GM19324 (cell line): ENCODE results near the gene FIG4.
"Not testable (repeated sequence)": the region's sequence is repeated elsewhere in the genome, so short reads cannot be mapped to it uniquely, and the experiment has no call there.

Source experiments
- ATAC-seq: cut with Tn5 transposase; IDR thresholded peaks from one replicate; pipeline ENCODE4 v1.9.1; 2021; ENCODE audit warnings: mild to moderate bottlenecking, moderate library complexity; ENCODE audit not compliant: unreplicated experiment, low FRiP score

The FIG4 gene

GRCh38 chr6:109747221-109747620 lies 56.1 kb downstream of the FIG4 start:
- no peak for ATAC-seq

- no peak for ATAC-seq
Measured at GRCh38 chr6:109759098-109759955, 68.2 kb downstream of the FIG4 start.

GRCh38 chr6:109760208-109760607 lies 69.1 kb downstream of the FIG4 start:
- ATAC-seq: no peak

GRCh38 chr6:109762166-109762565 lies 71.1 kb downstream of the FIG4 start:
- no peak for ATAC-seq

GRCh38 chr6:109762769-109763441 lies 71.8 kb downstream of the FIG4 start:
- ATAC-seq: no peak

- ATAC-seq: no peak
Measured at GRCh38 chr6:109766167-109766566, 75.1 kb downstream of the FIG4 start.

- ATAC-seq: no peak
Measured at GRCh38 chr6:109767961-109768360, 76.9 kb downstream of the FIG4 start.

- ATAC-seq: no peak
Measured at GRCh38 chr6:109768485-109768884, 77.4 kb downstream of the FIG4 start.

GRCh38 chr6:109769213-109769612 lies 78.1 kb downstream of the FIG4 start:
- no peak for ATAC-seq

- no peak for ATAC-seq
Measured at GRCh38 chr6:109770047-109770446, 79.0 kb downstream of the FIG4 start.

GRCh38 chr6:109770779-109771178 lies 79.7 kb downstream of the FIG4 start:
- no peak for ATAC-seq

- ATAC-seq: not testable (repeated sequence)
Measured at GRCh38 chr6:109771939-109772755, 81.1 kb downstream of the FIG4 start.

GRCh38 chr6:109772883-109773431 lies 81.9 kb downstream of the FIG4 start:
- no peak for ATAC-seq

GRCh38 chr6:109781001-109781400 lies 89.9 kb downstream of the FIG4 start:
- no peak for ATAC-seq

- ATAC-seq: no peak
Measured at GRCh38 chr6:109782491-109782999, 91.4 kb downstream of the FIG4 start.

GRCh38 chr6:109783250-109783986 lies 92.3 kb downstream of the FIG4 start:
- no peak for ATAC-seq

- no peak for ATAC-seq
Measured at GRCh38 chr6:109787312-109787711, 96.2 kb downstream of the FIG4 start.

- ATAC-seq: no peak
Measured at GRCh38 chr6:109788687-109789086, 97.6 kb downstream of the FIG4 start.

GRCh38 chr6:109790131-109790530 lies 99.0 kb downstream of the FIG4 start:
- no peak for ATAC-seq

- ATAC-seq: no peak
Measured at GRCh38 chr6:109791301-109791700, 100.2 kb downstream of the FIG4 start.
